Endometrium (tissue), 2 donors: ENCODE results near the gene EVA1C.
"Not testable (repeated sequence)": the region's sequence is repeated elsewhere in the genome, so short reads cannot be mapped to it uniquely, and the experiment has no call there.

Experiments
- FAIRE-seq: peaks from 2 replicates; lab custom pipeline; 2012; peaks lifted over from hg19 to GRCh38; lab: Jason Lieb, UNC
- donor health status: control.
- donor health status: control.

EVA1C gene

GRCh38 chr21:32412162-32413014 is at the start of gene EVA1C:
EVA1C (plus strand) TSS chr21:32412706; CDS start chr21:32412854, 148 bp downstream.
- no peak for FAIRE-seq

GRCh38 chr21:32364387-32364786 is 48.1 kb upstream of the EVA1C start:
- FAIRE-seq, result peak; percentile 18

- FAIRE-seq, result no peak
Observed at GRCh38 chr21:32364796-32365195, 47.7 kb upstream of the EVA1C start.

GRCh38 chr21:32366191-32366590 is 46.3 kb upstream of the EVA1C start:
- FAIRE-seq, result no peak

- no peak for FAIRE-seq
Observed at GRCh38 chr21:32367158-32367557, 45.3 kb upstream of the EVA1C start.

- no peak for FAIRE-seq
Observed at GRCh38 chr21:32368386-32368785, 44.1 kb upstream of the EVA1C start.

GRCh38 chr21:32368961-32369360 is 43.5 kb upstream of the EVA1C start:
- not testable (repeated sequence) for FAIRE-seq

GRCh38 chr21:32370998-32371766 is 41.3 kb upstream of the EVA1C start:
- peak; percentile 37 for FAIRE-seq

- no peak for FAIRE-seq
Observed at GRCh38 chr21:32371913-32372314, 40.6 kb upstream of the EVA1C start.

GRCh38 chr21:32372755-32373154 is 39.8 kb upstream of the EVA1C start:
- FAIRE-seq, result peak; percentile 26

GRCh38 chr21:32377506-32377905 is 35.0 kb upstream of the EVA1C start:
- FAIRE-seq, result no peak

GRCh38 chr21:32377991-32378390 is 34.5 kb upstream of the EVA1C start:
- no peak for FAIRE-seq

GRCh38 chr21:32378956-32379355 is 33.5 kb upstream of the EVA1C start:
- FAIRE-seq, result no peak

GRCh38 chr21:32380940-32381339 is 31.6 kb upstream of the EVA1C start:
- no peak for FAIRE-seq

- no peak for FAIRE-seq
Observed at GRCh38 chr21:32381571-32381970, 30.9 kb upstream of the EVA1C start.

GRCh38 chr21:32382108-32382644 is 30.3 kb upstream of the EVA1C start:
- FAIRE-seq, result no peak

- FAIRE-seq, result no peak
Observed at GRCh38 chr21:32383812-32384211, 28.7 kb upstream of the EVA1C start.

GRCh38 chr21:32386195-32386870 is 26.2 kb upstream of the EVA1C start:
- FAIRE-seq, result no peak

GRCh38 chr21:32387151-32387550 is 25.4 kb upstream of the EVA1C start:
- FAIRE-seq, result no peak

GRCh38 chr21:32388306-32388705 is 24.2 kb upstream of the EVA1C start:
- FAIRE-seq, result no peak

- no peak for FAIRE-seq
Observed at GRCh38 chr21:32389337-32390015, 23.0 kb upstream of the EVA1C start.
